ENCODE measurements around the gene MFSD6. TPM values are rescaled to one million over a fixed set of nuclear protein-coding genes. Genes with fewer than 3 reads are reported as not detected.

MFSD6 gene
- polyA plus RNA-seq, 1 experiment, result 14.4 TPM

- CTCF ChIA-PET, result no interaction called here
- no peak for TF ChIP-seq CTCF (IDR thresholded peaks at IDR 0.05; ENCODE audit: insufficient read depth, low read depth, low read length)
- no peak for DNase-seq (ENCODE audit: low read depth)
These were observed 3.1 kb upstream of the MFSD6 start for GRCh38 chr2:190405070-190405469.

GRCh38 chr2:190405995-190406394 is 2.2 kb upstream of the MFSD6 start:
- ChIA-PET POLR2A (no interaction called here), CTCF (no interaction called here)
- Histone ChIP-seq H3K36me3 (ENCODE audit: control insufficient read depth, insufficient read depth, low read length) (no peaks in the 10 kb centered on the region), H3K4me3 (ENCODE audit: low read depth, low read length) (no peak overlapping the region), H3K27me3 (ENCODE audit: control insufficient read depth, insufficient read depth, low read length) (no peaks in the 10 kb centered on the region)
- no peak for TF ChIP-seq CTCF (IDR thresholded peaks at IDR 0.05; ENCODE audit: insufficient read depth, low read depth, low read length)
- DNase-seq (ENCODE audit: low read depth), result no peak

More at GRCh38 chr2:190405070-190405469, 3.1 kb upstream of the MFSD6 start:
- Histone ChIP-seq H3K27me3 (ENCODE audit: control insufficient read depth, insufficient read depth, low read length) (no peaks in the 10 kb centered on the region), H3K36me3 (ENCODE audit: control insufficient read depth, insufficient read depth, low read length) (no peaks in the 10 kb centered on the region), H3K4me3 (ENCODE audit: low read depth, low read length) (no peak overlapping the region)
- POLR2A ChIA-PET, result no interaction called here

GRCh38 chr2:190406805-190407204 is 1.4 kb upstream of the MFSD6 start:
- TF ChIP-seq CTCF (IDR thresholded peaks at IDR 0.05; ENCODE audit: insufficient read depth, low read depth, low read length), result no peak
- no peaks in the 10 kb centered on the region for H3K36me3 ChIP-seq (ENCODE audit: control insufficient read depth, insufficient read depth, low read length)
- no peaks in the 10 kb centered on the region for H3K27me3 ChIP-seq (ENCODE audit: control insufficient read depth, insufficient read depth, low read length)
- DNase-seq (ENCODE audit: low read depth), result no peak
- no peak overlapping the region for H3K4me3 ChIP-seq (ENCODE audit: low read depth, low read length)
- ChIA-PET POLR2A (no interaction called here), CTCF (no interaction called here)

DNA sequence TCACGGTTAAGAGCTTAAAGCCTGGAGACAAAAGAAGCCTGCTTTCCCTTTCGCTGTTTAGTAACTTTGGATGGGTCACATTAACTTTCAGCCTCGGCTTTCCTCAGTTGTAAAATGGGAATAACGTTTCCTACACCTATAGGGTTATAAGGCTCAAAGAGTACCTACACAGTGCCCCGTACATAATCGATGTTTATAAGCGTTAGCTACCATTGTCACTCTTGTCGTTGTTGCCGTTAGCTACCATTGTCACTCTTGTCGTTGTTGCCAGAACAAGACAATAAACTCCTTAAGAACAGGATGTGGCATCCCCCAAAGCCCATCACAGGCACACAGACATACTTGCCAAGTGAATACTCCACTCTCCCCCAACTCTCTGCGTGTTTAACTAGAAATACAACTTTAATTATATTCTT is 901 bp upstream of the MFSD6 start:
- Histone ChIP-seq H3K36me3 (ENCODE audit: control insufficient read depth, insufficient read depth, low read length) (no peaks in the 10 kb centered on the region), H3K4me3 (ENCODE audit: low read depth, low read length) (peak overlapping the region; percentile 74), H3K27me3 (ENCODE audit: control insufficient read depth, insufficient read depth, low read length) (no peaks in the 10 kb centered on the region)
- ChIA-PET POLR2A (no interaction called here), CTCF (no interaction called here)
- TF ChIP-seq CTCF (IDR thresholded peaks at IDR 0.05; ENCODE audit: insufficient read depth, low read depth, low read length), result no peak
- DNase-seq (ENCODE audit: low read depth), result no peak

DNA sequence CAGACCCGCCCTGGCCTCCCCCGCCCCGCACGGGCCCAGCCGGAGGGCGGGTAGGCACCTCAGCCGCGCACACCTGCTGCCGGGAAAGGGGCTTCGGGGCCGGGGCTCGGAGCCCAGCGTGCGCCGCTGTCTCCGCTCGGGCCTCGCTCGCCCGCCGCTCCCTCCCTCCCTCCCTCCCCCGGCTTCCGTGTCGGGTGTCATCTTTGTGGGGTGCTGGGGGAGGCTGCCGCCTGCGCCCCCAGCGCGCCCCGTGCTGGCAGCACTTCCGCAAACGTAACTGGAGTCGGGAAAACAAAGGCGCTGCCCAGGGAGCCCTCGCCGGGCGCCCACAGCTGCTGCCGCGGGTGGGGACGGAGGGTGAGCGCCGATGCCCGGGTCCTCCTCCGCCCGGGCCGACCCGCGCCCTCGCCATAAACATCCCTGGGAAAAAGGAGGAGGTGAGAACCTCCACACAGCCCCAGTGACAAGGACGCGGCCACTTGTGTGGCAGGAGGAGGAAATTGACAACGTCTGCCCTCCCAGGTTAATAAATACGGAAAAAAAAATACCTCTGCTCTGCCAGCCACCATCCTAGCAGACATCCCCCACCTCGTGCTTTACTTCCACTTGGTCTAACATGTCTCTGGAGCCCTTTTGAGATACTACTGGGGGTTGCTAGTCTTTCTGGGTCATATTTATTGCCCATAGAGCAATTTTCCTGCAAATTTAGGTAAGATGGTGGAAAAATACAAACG is 550 bp downstream of the MFSD6 start:
- H3K36me3 ChIP-seq (ENCODE audit: control insufficient read depth, insufficient read depth, low read length), result no peaks in the 10 kb centered on the region
- ChIA-PET CTCF (no interaction called here), POLR2A (no interaction called here)
- H3K4me3 ChIP-seq (ENCODE audit: low read depth, low read length), result peak overlapping the region; percentile 74
- DNase-seq (ENCODE audit: low read depth), result no peak
- H3K27me3 ChIP-seq (ENCODE audit: control insufficient read depth, insufficient read depth, low read length), result no peaks in the 10 kb centered on the region
- no peak for TF ChIP-seq CTCF (IDR thresholded peaks at IDR 0.05; ENCODE audit: insufficient read depth, low read depth, low read length)

All from BJ (cell line).